ENCODE data around the gene RFX1.

The RFX1 gene

DNA sequence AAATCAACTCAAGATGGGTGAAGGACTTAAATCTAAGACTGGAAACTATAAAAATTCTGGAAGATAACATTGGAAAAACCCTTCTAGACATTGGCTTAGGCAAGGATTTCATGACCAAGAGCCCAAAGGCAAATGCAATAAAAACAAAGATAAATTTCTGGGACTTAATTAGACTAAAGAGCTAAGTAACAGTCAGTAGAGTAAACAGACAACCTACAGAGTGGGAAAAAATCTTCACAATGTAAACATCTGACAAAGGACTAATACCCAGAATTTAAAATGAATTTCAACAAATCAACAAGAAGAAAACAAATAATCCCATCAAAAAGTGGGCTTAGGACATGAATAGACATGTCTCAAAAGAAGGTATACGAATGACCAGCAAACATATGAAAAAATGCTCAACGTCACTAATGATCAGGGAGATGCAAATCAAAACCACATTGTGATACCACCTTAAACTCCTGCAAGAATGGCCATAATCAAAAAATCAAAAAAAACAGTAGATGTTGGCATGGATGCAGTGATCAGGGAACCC, 6.3 kb upstream of the RFX1 start:
- Histone ChIP-seq H3K4me3 (ENCODE audit: low read depth in 1 of 5, low read length in 5 of 5) (no peak overlapping the region), H3K27ac (ENCODE audit: low read depth, low read length) (no peak overlapping the region), H3K9ac (ENCODE audit: low read length in 5 of 5) (no peak overlapping the region), H3K9me3 (ENCODE audit: control insufficient read depth in 5 of 5, low read length in 5 of 5) (no peaks in the 10 kb centered on the region), H3K36me3 (ENCODE audit: control insufficient read depth in 5 of 5, insufficient read depth in 5 of 5, low read length in 5 of 5) (no peaks in the 10 kb centered on the region), H3K27me3 (ENCODE audit: control insufficient read depth in 5 of 5, insufficient read depth in 4 of 5, low read length in 5 of 5) (no peaks in the 10 kb centered on the region), H3K4me1 (ENCODE audit: control insufficient read depth in 5 of 5, insufficient read depth in 5 of 5, low read length in 5 of 5) (no peaks in the 10 kb centered on the region)

DNA sequence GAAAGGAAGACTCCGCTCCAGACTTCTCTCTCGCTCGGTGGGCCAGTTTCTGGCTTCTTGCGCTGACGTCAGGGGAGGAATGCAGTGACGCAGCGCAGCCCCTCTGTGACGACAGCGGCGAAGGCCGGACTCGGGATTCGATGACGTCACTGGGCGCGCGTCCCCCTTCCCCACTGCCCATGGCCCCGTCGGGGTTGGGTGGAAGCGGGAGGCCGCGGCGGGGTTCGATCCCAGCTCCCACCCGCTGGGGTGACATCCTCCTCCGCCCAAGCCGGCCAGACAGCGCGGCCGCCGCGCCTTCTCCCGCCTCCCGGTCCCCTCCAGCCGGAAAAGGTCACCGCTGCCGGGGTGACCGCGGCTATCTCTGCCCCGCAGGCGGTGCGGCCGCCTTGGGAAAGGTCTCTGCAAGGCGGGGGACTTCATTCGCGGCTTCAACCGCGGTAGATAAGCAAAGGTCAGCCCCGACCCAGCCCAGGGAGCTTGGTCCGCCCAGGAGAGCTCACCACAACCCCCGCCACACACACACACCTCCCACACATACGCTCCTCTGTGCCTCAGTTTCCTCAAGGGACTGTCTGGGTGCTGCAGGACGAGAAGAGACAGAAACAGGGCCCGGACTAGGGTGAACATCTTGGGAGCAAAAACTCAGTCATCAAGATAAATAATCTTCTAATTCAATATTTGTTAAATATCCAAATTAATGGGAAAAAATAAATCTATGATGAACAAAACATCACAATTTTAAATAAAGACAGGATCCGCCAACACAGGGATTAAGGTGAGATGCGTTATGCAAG, 844 bp upstream of the RFX1 start:
- H3K4me3 ChIP-seq (ENCODE audit: low read depth in 1 of 5, low read length in 5 of 5) = peak overlapping the region; percentile 78 to 89 (median 86)
- H3K27me3 ChIP-seq (ENCODE audit: control insufficient read depth in 5 of 5, insufficient read depth in 4 of 5, low read length in 5 of 5) = no peaks in the 10 kb centered on the region
- peak overlapping the region; percentile 98 for H3K27ac ChIP-seq (ENCODE audit: low read depth, low read length)
- no peaks in the 10 kb centered on the region for H3K9me3 ChIP-seq (ENCODE audit: control insufficient read depth in 5 of 5, low read length in 5 of 5)
- peaks cover 8 to 35% (median 33%) of the 10 kb centered on the region in 5 donors for H3K4me1 ChIP-seq (ENCODE audit: control insufficient read depth in 5 of 5, insufficient read depth in 5 of 5, low read length in 5 of 5)
- peak overlapping the region; percentile 77 to 97 (median 92) for H3K9ac ChIP-seq (ENCODE audit: low read length in 5 of 5)
- H3K36me3 ChIP-seq (ENCODE audit: control insufficient read depth in 5 of 5, insufficient read depth in 5 of 5, low read length in 5 of 5) = no peaks in the 10 kb centered on the region

DNA sequence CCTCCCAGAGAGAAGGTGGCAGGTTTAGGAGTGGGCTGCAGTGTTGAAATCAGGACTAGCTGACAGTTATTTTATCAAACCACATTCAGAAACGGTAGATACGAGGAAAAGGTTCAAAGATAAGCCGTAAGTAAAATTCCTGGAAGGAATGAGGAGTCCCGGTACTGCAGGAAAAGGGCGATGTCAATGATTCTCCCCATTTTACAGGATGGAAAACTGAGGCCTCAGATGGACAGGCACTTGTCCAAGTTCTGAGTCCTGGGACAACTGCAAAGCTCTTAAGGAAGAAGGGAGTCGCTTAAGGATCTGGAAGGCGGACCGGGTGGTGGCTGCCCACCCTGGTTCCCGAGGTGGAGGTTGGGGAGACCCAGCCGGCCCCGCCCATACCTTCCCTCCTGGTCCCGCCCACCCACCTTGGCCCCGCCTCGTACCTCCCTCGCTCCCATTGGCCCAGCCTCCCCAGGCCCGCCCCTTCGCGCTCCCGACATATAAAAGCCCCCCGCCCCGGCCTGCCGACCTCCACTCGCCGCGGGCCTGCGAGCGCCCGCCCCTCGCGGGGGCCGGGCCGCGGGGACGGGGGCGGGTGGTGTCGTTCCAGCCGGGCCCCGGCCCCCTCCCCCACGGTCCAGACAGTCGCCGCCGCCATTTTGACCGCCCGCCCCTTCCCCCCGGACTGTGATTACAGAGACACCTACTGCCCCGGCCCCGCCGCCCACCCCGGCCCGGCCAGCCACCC, 603 bp downstream of the RFX1 start:
- no peaks in the 10 kb centered on the region for H3K9me3 ChIP-seq (ENCODE audit: control insufficient read depth in 5 of 5, low read length in 5 of 5)
- peak overlapping the region; percentile 15 to 88 (median 82) for H3K4me3 ChIP-seq (ENCODE audit: low read depth in 1 of 5, low read length in 5 of 5)
- H3K27me3 ChIP-seq (ENCODE audit: control insufficient read depth in 5 of 5, insufficient read depth in 4 of 5, low read length in 5 of 5) = no peaks in the 10 kb centered on the region
- H3K27ac ChIP-seq (ENCODE audit: low read depth, low read length) = peak overlapping the region; percentile 93
- no peaks in the 10 kb centered on the region for H3K36me3 ChIP-seq (ENCODE audit: control insufficient read depth in 5 of 5, insufficient read depth in 5 of 5, low read length in 5 of 5)
- H3K9ac ChIP-seq (ENCODE audit: low read length in 5 of 5) = peak overlapping the region; percentile 8 to 70 (median 56)
- H3K4me1 ChIP-seq (ENCODE audit: control insufficient read depth in 5 of 5, insufficient read depth in 5 of 5, low read length in 5 of 5) = peaks cover 8 to 35% (median 33%) of the 10 kb centered on the region in 5 donors

DNA sequence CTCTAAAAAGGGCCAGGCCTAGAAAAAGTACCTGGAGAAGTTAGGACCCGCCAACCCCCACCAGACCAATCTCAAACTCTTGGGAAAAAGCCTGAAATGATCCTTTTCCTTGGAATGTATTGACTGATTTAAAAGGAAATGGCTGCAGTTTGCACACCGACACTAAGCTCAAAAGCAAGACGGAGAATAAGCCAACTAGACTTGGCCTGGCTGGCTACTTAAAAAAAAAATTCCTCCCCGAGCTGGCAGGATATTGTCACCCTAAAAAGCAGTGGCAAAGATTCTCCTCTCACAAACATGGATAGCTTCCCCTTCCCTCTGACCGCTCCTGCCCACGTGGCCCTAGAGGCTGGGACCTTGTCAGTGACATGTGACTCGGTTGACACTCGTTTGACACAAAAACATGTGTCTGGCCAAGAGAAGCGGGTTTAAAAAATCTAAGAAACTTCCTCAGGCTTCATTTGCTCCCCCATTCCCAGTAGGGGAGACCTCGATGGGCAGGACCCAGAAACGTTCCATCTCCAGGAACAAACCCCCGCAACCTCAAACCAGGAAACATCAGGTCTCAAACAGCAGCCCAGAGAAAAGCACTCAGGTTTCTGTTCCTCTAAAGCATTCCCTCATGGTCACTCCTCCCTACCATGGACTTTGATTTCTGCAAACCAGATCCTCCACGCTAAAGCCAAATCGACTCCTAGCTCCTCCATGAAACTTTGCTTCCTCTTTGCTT, 1.3 kb downstream of the RFX1 start:
- H3K9ac ChIP-seq (ENCODE audit: low read length in 5 of 5) = peak overlapping the region; percentile 8 to 64 (median 52)
- H3K9me3 ChIP-seq (ENCODE audit: control insufficient read depth in 5 of 5, low read length in 5 of 5) = no peaks in the 10 kb centered on the region
- H3K27ac ChIP-seq (ENCODE audit: low read depth, low read length) = peak overlapping the region; percentile 93
- no peaks in the 10 kb centered on the region for H3K27me3 ChIP-seq (ENCODE audit: control insufficient read depth in 5 of 5, insufficient read depth in 4 of 5, low read length in 5 of 5)
- H3K4me1 ChIP-seq (ENCODE audit: control insufficient read depth in 5 of 5, insufficient read depth in 5 of 5, low read length in 5 of 5) = peaks cover 8 to 35% (median 33%) of the 10 kb centered on the region in 5 donors
- H3K4me3 ChIP-seq (ENCODE audit: low read depth in 1 of 5, low read length in 5 of 5) = peak overlapping the region in 4 of 5 donors; percentile 45 to 66 (median 55)
- no peaks in the 10 kb centered on the region for H3K36me3 ChIP-seq (ENCODE audit: control insufficient read depth in 5 of 5, insufficient read depth in 5 of 5, low read length in 5 of 5)

DNA sequence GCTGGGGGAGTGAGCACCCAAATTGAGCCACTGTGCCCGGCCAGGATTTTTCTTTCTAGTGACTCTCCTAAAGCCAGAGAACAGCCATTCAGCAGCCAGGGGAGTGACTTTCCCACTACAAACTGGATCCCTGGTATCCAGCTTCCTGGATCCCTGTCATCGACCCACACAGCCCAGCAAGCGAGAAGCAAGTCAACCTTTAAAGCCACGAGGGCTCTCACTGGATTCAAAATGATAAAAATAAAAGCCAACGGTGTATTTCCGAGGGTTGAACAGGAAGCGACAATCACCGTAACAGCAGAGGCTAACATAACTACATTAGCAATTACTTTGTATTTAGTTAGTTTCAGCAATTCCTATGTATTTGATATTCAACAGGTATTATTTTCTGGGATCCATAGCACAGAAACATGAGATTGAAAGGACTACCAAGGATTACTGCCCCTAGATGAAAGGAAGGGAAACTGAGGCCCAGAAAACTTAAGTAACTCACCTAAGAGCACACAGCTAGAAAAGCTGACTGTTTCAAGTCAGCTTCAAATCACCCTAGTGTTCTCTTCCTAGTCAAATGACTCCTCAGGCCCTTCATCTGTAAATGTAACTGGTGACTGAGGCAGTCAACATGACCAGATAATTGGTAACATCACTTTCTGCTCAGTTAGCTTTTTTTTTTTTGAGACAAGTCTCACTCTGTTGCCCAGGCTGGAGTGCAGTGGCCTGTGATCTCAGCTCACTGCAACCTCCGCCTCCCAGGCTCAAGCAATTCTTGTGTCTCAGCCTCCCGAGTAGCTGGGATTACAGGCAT, 2.7 kb downstream of the RFX1 start:
- H3K4me1 ChIP-seq (ENCODE audit: control insufficient read depth in 5 of 5, insufficient read depth in 5 of 5, low read length in 5 of 5) = peaks cover 8 to 35% (median 33%) of the 10 kb centered on the region in 5 donors
- H3K27ac ChIP-seq (ENCODE audit: low read depth, low read length) = peak overlapping the region; percentile 77
- peak overlapping the region in 1 of 5 donors; percentile 3 for H3K4me3 ChIP-seq (ENCODE audit: low read depth in 1 of 5, low read length in 5 of 5)
- peaks cover 0 to 5% (median 0%) of the 10 kb centered on the region in 5 donors for H3K36me3 ChIP-seq (ENCODE audit: control insufficient read depth in 5 of 5, insufficient read depth in 5 of 5, low read length in 5 of 5)
- H3K9ac ChIP-seq (ENCODE audit: low read length in 5 of 5) = peak overlapping the region; percentile 4 to 69 (median 55)
- peaks cover 0 to 9% (median 8%) of the 10 kb centered on the region in 5 donors for H3K9me3 ChIP-seq (ENCODE audit: control insufficient read depth in 5 of 5, low read length in 5 of 5)
- H3K27me3 ChIP-seq (ENCODE audit: control insufficient read depth in 5 of 5, insufficient read depth in 4 of 5, low read length in 5 of 5) = no peaks in the 10 kb centered on the region

DNA sequence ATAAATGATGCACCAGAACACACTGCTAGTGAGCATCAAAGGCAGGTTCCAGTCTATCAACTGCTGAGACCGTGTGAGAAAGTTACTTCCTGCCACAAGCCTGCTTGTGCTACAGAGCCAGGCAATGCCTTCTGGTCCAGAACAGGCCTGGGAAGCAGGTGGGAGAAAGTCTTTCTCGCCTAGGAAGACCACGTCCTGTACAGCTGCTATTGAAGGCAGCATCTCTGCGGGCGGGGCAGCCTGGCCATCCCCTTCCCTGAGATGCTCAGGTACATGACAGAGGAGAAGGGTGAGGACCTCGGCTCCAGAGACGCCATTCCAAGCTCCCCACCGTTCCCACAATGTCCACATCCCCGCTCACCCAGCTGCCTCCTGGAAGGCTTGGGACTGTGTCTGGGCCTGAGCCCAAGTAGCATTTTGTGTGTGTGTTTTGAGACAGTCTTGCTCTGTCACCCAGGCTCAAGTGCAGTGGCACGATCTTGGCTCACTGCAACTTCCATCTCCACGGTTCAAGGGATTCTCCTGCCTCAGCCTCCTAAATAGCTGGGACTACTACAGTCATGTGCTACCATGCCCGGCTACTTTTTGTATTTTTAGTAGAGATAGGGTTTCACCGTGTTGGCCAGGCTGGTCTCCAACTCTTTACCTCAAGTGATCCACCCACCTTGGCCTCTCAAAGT, 3.4 kb downstream of the RFX1 start:
- H3K4me1 ChIP-seq (ENCODE audit: control insufficient read depth in 5 of 5, insufficient read depth in 5 of 5, low read length in 5 of 5) = peaks cover 8 to 35% (median 33%) of the 10 kb centered on the region in 5 donors
- peaks cover 0 to 9% (median 8%) of the 10 kb centered on the region in 5 donors for H3K9me3 ChIP-seq (ENCODE audit: control insufficient read depth in 5 of 5, low read length in 5 of 5)
- no peaks in the 10 kb centered on the region for H3K27me3 ChIP-seq (ENCODE audit: control insufficient read depth in 5 of 5, insufficient read depth in 4 of 5, low read length in 5 of 5)
- peak overlapping the region in 2 of 5 donors; percentile 55 to 66 for H3K9ac ChIP-seq (ENCODE audit: low read length in 5 of 5)
- H3K27ac ChIP-seq (ENCODE audit: low read depth, low read length) = peak overlapping the region; percentile 77
- peaks cover 0 to 8% (median 0%) of the 10 kb centered on the region in 5 donors for H3K36me3 ChIP-seq (ENCODE audit: control insufficient read depth in 5 of 5, insufficient read depth in 5 of 5, low read length in 5 of 5)
- H3K4me3 ChIP-seq (ENCODE audit: low read depth in 1 of 5, low read length in 5 of 5) = peak overlapping the region in 1 of 5 donors; percentile 3

DNA sequence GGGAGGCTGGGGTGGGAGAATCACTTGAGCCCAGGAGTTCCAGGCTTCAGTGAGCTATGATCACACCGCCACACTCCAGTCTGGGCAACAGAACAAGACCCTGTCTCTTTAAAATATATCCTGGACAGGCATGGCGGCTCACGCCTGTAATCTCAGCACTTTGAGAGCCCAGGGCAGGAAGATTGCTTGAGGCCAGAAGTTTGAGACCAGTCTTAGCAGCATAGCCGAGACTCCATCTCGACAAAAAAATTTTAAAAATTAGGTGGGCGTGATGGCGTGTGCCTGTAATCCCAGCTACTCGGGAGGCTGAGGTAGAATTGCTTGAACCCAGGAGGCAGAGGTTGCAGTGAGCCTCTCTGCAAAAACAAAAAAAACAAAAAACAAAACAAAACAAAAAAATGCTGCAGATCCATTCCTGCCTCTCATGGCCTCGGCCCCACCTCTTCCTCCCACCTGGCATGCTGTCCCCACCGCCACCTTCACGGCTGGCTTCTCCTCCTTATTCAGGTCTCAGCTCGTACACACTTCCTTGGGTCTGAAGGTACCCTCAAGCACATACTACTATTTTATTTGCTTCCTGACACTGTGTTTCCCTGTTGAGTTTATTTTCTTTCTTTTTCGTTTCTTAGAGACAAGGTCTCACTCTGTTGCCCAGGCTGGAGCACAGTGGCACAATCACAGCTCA, 5.3 kb downstream of the RFX1 start:
- no peak overlapping the region for H3K27ac ChIP-seq (ENCODE audit: low read depth, low read length)
- H3K36me3 ChIP-seq (ENCODE audit: control insufficient read depth in 5 of 5, insufficient read depth in 5 of 5, low read length in 5 of 5) = peaks cover 0 to 18% (median 6%) of the 10 kb centered on the region in 5 donors
- H3K4me1 ChIP-seq (ENCODE audit: control insufficient read depth in 5 of 5, insufficient read depth in 5 of 5, low read length in 5 of 5) = peaks cover 8 to 31% (median 29%) of the 10 kb centered on the region in 5 donors
- no peaks in the 10 kb centered on the region for H3K27me3 ChIP-seq (ENCODE audit: control insufficient read depth in 5 of 5, insufficient read depth in 4 of 5, low read length in 5 of 5)
- no peak overlapping the region for H3K4me3 ChIP-seq (ENCODE audit: low read depth in 1 of 5, low read length in 5 of 5)
- no peak overlapping the region for H3K9ac ChIP-seq (ENCODE audit: low read length in 5 of 5)
- peaks cover 0 to 9% (median 8%) of the 10 kb centered on the region in 5 donors for H3K9me3 ChIP-seq (ENCODE audit: control insufficient read depth in 5 of 5, low read length in 5 of 5)

DNA sequence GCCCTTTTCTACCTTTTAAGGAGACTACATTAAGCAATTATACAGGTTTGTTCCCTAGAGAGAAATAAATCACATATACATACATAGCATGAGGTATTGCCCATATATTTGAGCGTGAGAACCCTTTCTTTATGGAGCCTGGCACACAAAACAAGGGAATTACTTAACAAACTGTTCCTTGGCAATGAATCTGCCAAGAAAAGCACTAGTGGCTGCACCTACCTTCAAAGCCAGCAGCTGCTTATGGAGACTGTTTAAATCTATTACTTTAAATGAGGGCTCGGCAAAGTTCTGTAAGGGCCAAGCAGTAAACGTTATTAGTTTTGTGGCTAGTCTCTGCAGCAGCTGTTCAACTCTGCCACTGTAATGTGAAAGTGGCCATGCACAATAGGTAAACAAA, 7.0 kb downstream of the RFX1 start:
- H3K9me3 ChIP-seq (ENCODE audit: control insufficient read depth in 5 of 5, low read length in 5 of 5) = peaks cover 0 to 9% (median 8%) of the 10 kb centered on the region in 5 donors
- no peak overlapping the region for H3K27ac ChIP-seq (ENCODE audit: low read depth, low read length)
- no peaks in the 10 kb centered on the region for H3K27me3 ChIP-seq (ENCODE audit: control insufficient read depth in 5 of 5, insufficient read depth in 4 of 5, low read length in 5 of 5)
- peaks cover 4 to 26% (median 22%) of the 10 kb centered on the region in 5 donors for H3K4me1 ChIP-seq (ENCODE audit: control insufficient read depth in 5 of 5, insufficient read depth in 5 of 5, low read length in 5 of 5)
- H3K9ac ChIP-seq (ENCODE audit: low read length in 5 of 5) = no peak overlapping the region
- peaks cover 0 to 18% (median 8%) of the 10 kb centered on the region in 5 donors for H3K36me3 ChIP-seq (ENCODE audit: control insufficient read depth in 5 of 5, insufficient read depth in 5 of 5, low read length in 5 of 5)
- H3K4me3 ChIP-seq (ENCODE audit: low read depth in 1 of 5, low read length in 5 of 5) = no peak overlapping the region

Data from subcutaneous abdominal adipose tissue (tissue), 5 donors.